Smooth muscle cell (in vitro differentiated cells): ENCODE measurements around the gene GON4L. TPM values are rescaled to one million over a fixed set of nuclear protein-coding genes. Genes with fewer than 3 reads are reported as not detected.
"Not testable (repeated sequence)": the region's sequence is repeated elsewhere in the genome, so short reads cannot be mapped to it uniquely, and the experiment has no call there.

ENCODE experiments used
- DNase-seq: peaks from one replicate; lab custom pipeline; 2025; ENCODE audit not compliant: unreplicated experiment; lab: John Stamatoyannopoulos, UW
- H2AFZ ChIP-seq: fragments of 200-600 bp; sonication (generic); 2 replicates; pipeline ENCODE4 v1.6.0; 2016; ENCODE audit warnings: antibody characterized with exemption, low read depth, mild to moderate bottlenecking
- H3F3A ChIP-seq: fragments of 200-600 bp; sonication (generic); 2 replicates; pipeline ENCODE4 v1.6.0; 2017; ENCODE audit warnings: antibody characterized with exemption, low read depth
- H3K27ac ChIP-seq: fragments of 200-600 bp; sonication (generic); 2 replicates; pipeline ENCODE4 v1.5.1; 2016; ENCODE audit warnings: low read depth, mild to moderate bottlenecking
- H3K27me3 ChIP-seq: fragments of 200-600 bp; sonication (generic); 2 replicates; pipeline ENCODE4 v1.6.1; 2016; ENCODE audit warnings: low read depth, mild to moderate bottlenecking
- H3K36me3 ChIP-seq: fragments of 200-600 bp; sonication (generic); 2 replicates; pipeline ENCODE4 v1.5.1; 2016; ENCODE audit warnings: low read depth
- H3K4me1 ChIP-seq: fragments of 200-600 bp; sonication (generic); 2 replicates; pipeline ENCODE4 v1.5.1; 2016; ENCODE audit warnings: low read depth
- H3K4me2 ChIP-seq: fragments of 200-600 bp; sonication (generic); 2 replicates; pipeline ENCODE4 v1.6.0; 2016; ENCODE audit warnings: mild to moderate bottlenecking
- H3K4me3 ChIP-seq: fragments of 200-600 bp; sonication (generic); 2 replicates; pipeline ENCODE4 v1.5.1; 2016; ENCODE audit warnings: mild to moderate bottlenecking
- H3K79me2 ChIP-seq: fragments of 200-600 bp; sonication (generic); 2 replicates; pipeline ENCODE4 v1.6.0; 2016; ENCODE audit warnings: low read depth, mild to moderate bottlenecking
- H3K9ac ChIP-seq: fragments of 200-600 bp; sonication (generic); 2 replicates; pipeline ENCODE4 v1.6.0; 2016; ENCODE audit warnings: low read depth
- H3K9me3 ChIP-seq: fragments of 200-600 bp; sonication (generic); replicated peaks from 2 replicates; pipeline ENCODE4 v1.5.1; 2016; ENCODE audit warnings: low read depth
- H4K20me1 ChIP-seq: fragments of 200-600 bp; sonication (generic); 2 replicates; pipeline ENCODE4 v1.6.0; 2016; ENCODE audit warnings: low read depth
- WGBS: methylation state at CpG from one replicate; pipeline ENCODE4 v1.1.7; 2016; ENCODE audit warnings: low lambda C conversion rate; 5-methylcytosine and 5-hydroxymethylcytosine counted together
- polyA plus RNA-seq: library from polyadenylated mRNA; unstranded; fragments of >200 nt; fragmentation: Nextera tagmentation; extraction: Ambion mirVana; gene quantifications from 2 replicates; pipeline ENCODE4 v1.2.1, GENCODE V29; 2016
- total RNA-seq: library from RNA; depleted of rRNA; stranded (reverse); fragments of >200 nt; gene quantifications from 2 replicates; pipeline ENCODE4 v1.2.3, GENCODE V29; 2014
- TF ChIP-seq, protein P1 (sequence below): fragments of 200-600 bp; sonication (generic); IDR thresholded peaks from 2 replicates; pipeline ENCODE4 v1.5.1; 2017; ENCODE audit warnings: borderline replicate concordance, mild to moderate bottlenecking, antibody characterized with exemption; ENCODE audit not compliant: insufficient read depth, poor library complexity, severe bottlenecking

Gene GON4L
- total and polyA plus RNA-seq, 2 experiments from 2014 or later = 21.0 to 40.8 TPM

DNA sequence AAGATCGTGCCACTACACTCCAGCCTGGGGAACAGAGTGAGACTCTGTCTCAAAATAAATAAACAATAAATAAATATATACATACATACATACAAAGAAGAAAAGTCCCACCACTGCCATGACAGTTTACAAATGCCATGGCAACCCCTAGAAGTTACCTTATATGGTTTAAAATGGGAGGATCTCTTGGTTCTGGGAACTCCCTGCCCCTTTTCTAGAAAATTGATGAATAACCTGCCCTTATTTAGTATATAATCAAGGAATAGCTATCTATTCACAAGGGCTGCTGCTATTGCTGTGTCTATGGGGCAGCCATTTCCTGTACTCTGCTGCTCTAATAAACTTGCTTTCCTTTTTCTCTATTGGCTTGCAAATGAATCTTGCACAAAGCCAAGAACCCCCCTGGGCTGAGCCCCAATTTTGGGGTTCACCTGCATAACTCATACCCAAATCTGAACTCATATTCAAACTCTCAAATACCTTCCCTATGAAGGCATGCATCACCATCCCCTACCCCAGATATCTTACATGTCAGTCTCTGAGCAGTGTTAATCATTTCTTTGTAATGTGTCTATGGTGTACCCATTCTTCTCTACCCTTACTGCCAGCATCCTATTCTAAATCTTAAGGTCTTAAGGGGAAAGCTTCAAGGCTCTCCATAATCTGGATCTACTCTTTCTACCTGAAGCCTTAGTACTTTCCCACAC lies 9.0 kb downstream of the GON4L start:
- no peak overlapping the region for H3K9ac ChIP-seq
- no peak overlapping the region for H3K27ac ChIP-seq
- no peak for DNase-seq
- peaks cover 19% of the 10 kb centered on the region for H3K36me3 ChIP-seq
- no peaks in the 10 kb centered on the region for H3F3A ChIP-seq
- WGBS = 100% methylated on average over 1 of the region's 1 CpG
- no peaks in the 10 kb centered on the region for H3K9me3 ChIP-seq
- no peak overlapping the region for H2AFZ ChIP-seq
- H3K27me3 ChIP-seq = no peaks in the 10 kb centered on the region
- TF ChIP-seq, protein P1, sequence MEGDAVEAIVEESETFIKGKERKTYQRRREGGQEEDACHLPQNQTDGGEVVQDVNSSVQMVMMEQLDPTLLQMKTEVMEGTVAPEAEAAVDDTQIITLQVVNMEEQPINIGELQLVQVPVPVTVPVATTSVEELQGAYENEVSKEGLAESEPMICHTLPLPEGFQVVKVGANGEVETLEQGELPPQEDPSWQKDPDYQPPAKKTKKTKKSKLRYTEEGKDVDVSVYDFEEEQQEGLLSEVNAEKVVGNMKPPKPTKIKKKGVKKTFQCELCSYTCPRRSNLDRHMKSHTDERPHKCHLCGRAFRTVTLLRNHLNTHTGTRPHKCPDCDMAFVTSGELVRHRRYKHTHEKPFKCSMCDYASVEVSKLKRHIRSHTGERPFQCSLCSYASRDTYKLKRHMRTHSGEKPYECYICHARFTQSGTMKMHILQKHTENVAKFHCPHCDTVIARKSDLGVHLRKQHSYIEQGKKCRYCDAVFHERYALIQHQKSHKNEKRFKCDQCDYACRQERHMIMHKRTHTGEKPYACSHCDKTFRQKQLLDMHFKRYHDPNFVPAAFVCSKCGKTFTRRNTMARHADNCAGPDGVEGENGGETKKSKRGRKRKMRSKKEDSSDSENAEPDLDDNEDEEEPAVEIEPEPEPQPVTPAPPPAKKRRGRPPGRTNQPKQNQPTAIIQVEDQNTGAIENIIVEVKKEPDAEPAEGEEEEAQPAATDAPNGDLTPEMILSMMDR = no peak
- no peak overlapping the region for H3K4me2 ChIP-seq
- H4K20me1 ChIP-seq = peaks cover 66% of the 10 kb centered on the region
- peaks cover 90% of the 10 kb centered on the region for H3K79me2 ChIP-seq
- H3K4me3 ChIP-seq = no peak overlapping the region
- H3K4me1 ChIP-seq = no peaks in the 10 kb centered on the region

DNA sequence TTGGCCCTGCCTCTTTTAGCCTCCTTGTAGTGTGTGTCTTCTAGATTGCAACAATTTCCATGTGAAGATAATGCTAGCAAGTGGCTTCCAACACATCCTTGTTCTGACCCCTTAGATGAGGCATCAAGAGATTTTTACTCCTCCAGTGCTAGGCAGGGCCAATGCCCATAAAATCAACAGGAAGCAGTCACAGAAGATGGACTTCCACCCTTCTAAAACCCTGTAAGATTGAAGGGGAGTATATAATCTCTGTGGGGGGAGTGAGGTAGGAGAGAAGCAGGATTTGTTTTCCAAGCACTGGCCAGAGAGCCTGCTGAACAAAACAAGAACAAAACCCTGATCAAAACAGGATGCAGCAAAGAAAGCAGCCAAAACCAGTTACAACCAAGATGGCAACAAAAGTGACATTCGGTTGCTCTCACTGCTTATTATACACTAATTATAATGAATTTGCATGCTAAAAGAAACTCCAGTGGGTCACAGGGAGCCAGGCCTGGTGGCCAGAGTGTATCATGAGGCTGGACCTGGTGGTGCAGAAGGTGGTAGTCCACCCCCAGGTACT lies 12.1 kb downstream of the GON4L start:
- peaks cover 80% of the 10 kb centered on the region for H3K79me2 ChIP-seq
- H3K4me3 ChIP-seq = no peak overlapping the region
- no peaks in the 10 kb centered on the region for H3F3A ChIP-seq
- H3K27me3 ChIP-seq = no peaks in the 10 kb centered on the region
- no peak overlapping the region for H3K4me2 ChIP-seq
- H3K27ac ChIP-seq = no peak overlapping the region
- no peak for DNase-seq
- no peaks in the 10 kb centered on the region for H3K4me1 ChIP-seq
- 100% methylated on average over 1 of the region's 1 CpG for WGBS
- peaks cover 85% of the 10 kb centered on the region for H4K20me1 ChIP-seq
- TF ChIP-seq, protein P1 = no peak
- H3K9ac ChIP-seq = no peak overlapping the region
- H2AFZ ChIP-seq = no peak overlapping the region
- H3K36me3 ChIP-seq = peaks cover 8% of the 10 kb centered on the region
- no peaks in the 10 kb centered on the region for H3K9me3 ChIP-seq

DNA sequence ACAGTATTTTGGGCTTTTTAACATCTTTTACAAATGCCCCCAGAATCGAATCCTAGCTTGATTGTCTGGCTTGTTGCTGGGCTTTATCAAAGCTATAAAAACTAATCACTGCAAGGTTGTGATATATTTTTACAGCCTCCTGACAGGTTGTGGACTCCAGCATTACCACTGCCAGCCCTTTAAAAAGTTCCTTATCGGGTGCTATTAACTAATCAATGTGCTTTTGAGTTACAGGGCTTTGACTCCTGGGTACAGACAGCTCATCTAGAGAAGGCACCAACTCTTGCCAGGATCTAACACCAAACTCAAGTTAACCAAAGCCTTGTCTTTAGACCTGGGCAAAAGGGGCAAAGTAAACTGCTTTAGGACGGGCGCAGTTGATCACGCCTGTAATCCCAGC lies 16.6 kb downstream of the GON4L start:
- no peaks in the 10 kb centered on the region for H3K27me3 ChIP-seq
- H4K20me1 ChIP-seq = peaks cover 80% of the 10 kb centered on the region
- H3K79me2 ChIP-seq = peaks cover 65% of the 10 kb centered on the region
- no peak overlapping the region for H3K27ac ChIP-seq
- H3K9ac ChIP-seq = no peak overlapping the region
- peaks cover 5% of the 10 kb centered on the region for H3K36me3 ChIP-seq
- no peak overlapping the region for H3K4me3 ChIP-seq
- H3K9me3 ChIP-seq = no peaks in the 10 kb centered on the region
- no peak overlapping the region for H3K4me2 ChIP-seq
- no peaks in the 10 kb centered on the region for H3F3A ChIP-seq
- H2AFZ ChIP-seq = no peak overlapping the region
- no peaks in the 10 kb centered on the region for H3K4me1 ChIP-seq
- TF ChIP-seq, protein P1 = no peak
- no peak for DNase-seq
- WGBS = 84% methylated on average over 5 of the region's 5 CpGs

DNA sequence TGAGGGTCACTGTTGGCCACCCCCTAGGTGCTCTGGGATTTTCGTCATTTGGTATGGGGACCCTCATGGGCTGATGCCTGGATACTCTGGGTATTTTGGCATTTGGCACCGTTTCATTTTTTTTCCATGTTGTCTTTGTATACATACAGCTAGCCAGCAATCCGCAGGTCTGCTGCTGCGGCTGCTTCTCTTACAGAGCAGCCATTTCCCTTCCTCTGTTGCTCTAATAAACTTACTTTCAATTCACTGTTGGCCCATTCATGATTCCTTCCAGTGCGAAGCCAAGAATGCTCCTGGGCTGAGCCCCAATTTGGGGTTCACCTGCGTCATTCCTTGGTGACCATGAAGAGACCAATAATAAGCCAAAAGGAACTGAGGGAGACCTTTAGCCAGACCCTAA lies 21.5 kb downstream of the GON4L start:
- DNase-seq = no peak
- Histone ChIP-seq H3K4me2 (no peak overlapping the region), H2AFZ (no peak overlapping the region), H3K36me3 (no peaks in the 10 kb centered on the region), H3K4me3 (no peak overlapping the region), H3K9ac (no peak overlapping the region), H3K27ac (no peak overlapping the region), H4K20me1 (peaks cover 57% of the 10 kb centered on the region), H3K9me3 (no peaks in the 10 kb centered on the region), H3K79me2 (peaks cover 41% of the 10 kb centered on the region), H3F3A (no peaks in the 10 kb centered on the region), H3K27me3 (no peaks in the 10 kb centered on the region), H3K4me1 (no peaks in the 10 kb centered on the region)
- WGBS = 96% methylated on average over 6 of the region's 6 CpGs
- TF ChIP-seq, protein P1 = no peak

DNA sequence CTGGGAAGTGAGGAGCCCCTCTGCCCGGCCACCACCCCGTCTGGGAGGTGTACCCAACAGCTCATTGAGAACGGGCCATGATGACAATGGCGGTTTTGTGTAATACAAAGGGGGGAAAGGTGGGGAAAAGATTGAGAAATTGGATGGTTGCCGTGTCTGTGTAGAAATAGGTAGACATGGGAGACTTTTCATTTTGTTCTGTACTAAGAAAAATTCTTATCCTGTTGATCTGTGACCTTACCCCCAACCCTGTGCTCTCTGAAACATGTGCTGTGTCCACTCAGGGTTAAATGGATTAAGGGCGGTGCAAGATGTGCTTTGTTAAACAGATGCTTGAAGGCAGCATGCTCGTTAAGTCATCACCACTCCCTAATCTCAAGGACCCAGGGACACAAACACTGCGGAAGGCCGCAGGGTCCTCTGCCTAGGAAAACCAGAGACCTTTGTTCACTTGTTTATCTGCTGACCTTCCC lies 22.1 kb downstream of the GON4L start:
- not testable (repeated sequence) for H3K9me3 ChIP-seq, H3F3A ChIP-seq
- WGBS = 85% methylated on average over 9 of the region's 9 CpGs

More for the DNA sequence above, 22.1 kb downstream of the GON4L start:
- not testable (repeated sequence) for H3K9ac ChIP-seq, H2AFZ ChIP-seq, H3K36me3 ChIP-seq, H3K27me3 ChIP-seq, H3K4me1 ChIP-seq, H3K4me2 ChIP-seq, H3K4me3 ChIP-seq, DNase-seq, H3K27ac ChIP-seq
- Histone ChIP-seq H4K20me1 (peaks cover 52% of the 10 kb centered on the region), H3K79me2 (peaks cover 41% of the 10 kb centered on the region)
